Suppressor macrophage treated with lipopolysaccharide for 1 hour (primary cell): ENCODE results near the gene PER2.
A peak's percentile ranks its signal among the peaks of the same experiment; 100 is the strongest.

ENCODE experiments used
- DNase-seq, 3 donors: peaks; one replicate each; pipeline ENCODE4 v3.0.0-alpha.2; 2020 to 2022

Gene PER2

DNA sequence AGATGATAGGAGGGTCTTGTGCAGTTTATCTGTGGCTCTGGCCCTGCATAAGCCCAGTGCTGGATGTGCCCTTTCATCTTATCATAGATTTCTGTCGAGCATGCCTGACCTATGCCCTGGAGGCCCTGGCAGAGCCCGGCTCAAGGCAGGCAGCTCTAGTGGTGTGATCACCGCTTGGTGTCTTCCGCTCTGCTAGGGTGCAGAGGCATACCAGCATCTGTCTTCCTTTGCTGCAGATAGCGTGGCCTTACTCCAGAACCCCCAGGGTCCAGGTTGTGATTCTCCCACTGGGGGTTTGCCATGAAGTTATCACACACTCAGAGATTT, 18.2 kb upstream of the PER2 start:
- DNase-seq, result no peak

DNA sequence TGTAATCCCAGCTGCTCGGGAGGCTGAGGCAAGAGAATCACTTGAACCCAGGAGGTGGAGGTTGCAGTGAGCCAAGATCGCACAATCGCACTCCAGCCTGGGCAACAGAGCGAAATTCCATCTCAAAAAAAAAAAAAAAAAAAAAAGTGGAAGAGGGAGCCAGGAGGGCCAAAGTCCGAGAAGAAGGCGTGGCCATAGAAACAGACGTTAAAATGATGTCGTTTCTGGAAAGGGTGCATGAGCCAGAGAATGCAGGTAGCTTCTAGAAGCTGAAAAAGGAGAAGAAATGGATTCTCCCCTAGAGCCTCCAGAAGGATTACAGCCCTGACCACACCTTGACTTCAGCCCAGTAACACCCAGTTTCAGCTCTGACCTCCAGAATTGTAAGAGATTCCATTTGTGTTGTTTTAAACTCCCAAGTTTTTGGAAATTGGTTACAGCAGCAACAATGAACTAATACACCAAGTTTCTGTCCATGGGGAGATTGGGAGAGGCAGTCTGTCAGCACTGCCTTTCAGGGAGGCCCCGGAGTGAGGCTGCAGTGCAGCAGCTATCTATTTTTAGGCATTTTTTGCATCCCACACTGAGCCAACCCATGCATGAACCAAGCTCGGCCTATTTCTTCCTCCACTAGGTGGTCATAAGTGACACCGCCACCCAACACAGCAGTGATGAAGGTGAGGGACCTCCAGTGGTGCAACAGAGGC, 17.7 kb upstream of the PER2 start:
- no peak for DNase-seq

GRCh38 chr2:238305092-238305862, 16.9 kb upstream of the PER2 start:
- no peak for DNase-seq

- no peak for DNase-seq
Observed at GRCh38 chr2:238304116-238304515, 15.7 kb upstream of the PER2 start.

- no peak for DNase-seq
Observed at GRCh38 chr2:238302751-238303150, 14.3 kb upstream of the PER2 start.

DNA sequence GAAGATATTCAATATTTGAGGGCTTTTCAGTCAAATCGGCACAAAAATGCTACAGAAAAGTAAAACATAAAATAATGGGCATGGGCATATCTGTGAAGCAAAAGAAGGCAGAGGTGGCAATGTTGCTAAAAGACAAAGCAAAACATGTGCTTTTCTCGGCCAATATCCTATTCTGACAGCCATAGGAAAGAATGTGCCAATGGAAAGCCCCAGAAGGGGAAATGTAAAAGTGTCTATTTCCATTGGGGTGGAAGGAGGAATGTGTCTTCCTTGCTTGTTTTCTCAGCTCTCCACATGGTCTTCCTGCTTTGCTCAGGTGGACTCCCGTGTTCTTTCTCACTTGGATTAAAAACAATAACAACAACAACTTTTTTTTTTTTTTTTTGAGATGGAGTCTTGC, 13.7 kb upstream of the PER2 start:
- no peak for DNase-seq

GRCh38 chr2:238299803-238300202, 11.4 kb upstream of the PER2 start:
- no peak for DNase-seq

DNA sequence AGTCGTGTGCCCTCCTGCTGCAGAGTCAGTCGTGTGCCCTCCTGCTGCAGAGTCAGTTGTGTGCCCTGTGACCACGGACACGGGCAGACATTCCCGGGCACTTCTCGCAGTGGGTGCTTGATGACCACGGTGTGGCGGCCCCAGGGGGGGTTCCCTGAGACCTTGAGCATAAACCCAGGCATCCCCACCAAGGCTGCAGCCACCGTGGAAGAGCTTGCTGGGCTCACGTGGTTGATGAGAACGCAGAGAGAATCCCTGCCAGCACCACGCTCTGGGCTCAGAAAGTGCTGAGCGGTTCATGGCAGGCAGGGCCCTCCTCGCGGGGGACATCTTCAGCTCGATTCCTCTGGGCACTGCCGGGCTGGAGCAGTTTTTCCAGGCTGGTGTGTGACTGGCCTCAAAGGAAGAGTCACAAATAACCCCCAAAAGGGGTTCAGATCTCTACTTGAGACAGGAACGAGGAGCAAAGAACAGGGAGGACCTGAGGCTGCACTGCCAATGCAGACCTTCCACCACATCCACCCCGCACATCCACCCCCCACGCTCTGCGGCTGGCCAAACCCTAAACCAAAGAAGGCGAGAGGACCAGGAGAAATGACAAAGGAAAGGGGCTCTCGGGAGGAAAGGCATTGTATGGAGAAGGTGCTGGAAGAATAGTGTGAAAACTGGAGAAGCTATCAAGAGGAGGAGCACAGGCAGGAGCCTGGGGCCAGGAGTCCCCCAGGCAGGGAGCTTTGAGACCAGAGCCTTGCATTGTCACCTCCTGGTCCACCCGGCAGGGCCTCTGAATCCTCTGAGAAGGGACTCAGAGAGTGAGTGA, 8.4 kb upstream of the PER2 start:
- no peak for DNase-seq

DNA sequence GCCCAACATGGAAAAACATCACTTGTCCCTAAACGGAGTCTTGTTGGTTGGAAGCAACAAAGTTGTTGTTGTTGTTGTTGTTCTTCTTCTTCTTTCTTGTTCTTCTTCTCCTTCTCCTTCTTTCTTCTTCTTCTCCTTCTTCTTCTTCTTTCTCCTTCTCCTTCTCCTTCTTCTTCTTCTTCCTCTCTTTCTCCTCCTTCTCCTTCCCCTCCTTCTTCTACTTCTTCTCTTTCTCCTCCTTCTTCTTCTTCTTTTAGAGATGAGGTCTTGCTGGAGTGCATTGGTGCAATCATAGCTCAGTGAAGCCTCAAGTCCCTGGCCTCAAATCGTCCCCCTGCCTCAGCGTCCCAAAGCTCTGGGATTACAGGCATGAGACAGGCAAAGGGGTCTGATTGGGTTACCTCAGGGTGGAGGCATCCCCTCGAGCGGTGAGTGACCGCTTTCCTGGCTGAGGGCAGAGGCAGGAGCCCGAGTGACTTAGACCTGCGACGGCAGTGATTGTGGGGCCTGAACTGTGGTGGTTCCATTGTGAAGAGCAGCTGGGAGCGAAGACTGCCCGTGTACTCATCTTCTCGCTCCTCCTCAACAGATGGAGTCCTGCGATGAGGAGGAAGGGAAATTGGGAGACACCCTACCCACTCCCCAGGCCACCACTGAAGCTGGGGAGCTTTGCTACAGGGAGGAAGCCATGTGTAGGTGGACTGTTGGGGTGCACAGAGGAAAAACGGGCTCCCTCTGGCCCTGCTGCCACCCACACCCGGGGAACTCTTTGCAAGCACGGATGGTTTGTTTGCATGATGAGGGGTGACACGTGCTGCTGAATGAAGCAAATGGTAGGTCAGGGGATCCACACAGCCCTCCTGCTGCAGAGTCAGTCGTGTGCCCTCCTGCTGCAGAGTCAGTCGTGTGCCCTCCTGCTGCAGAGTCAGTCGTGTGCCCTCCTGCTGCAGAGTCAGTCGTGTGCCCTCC, 7.0 kb upstream of the PER2 start:
- no peak for DNase-seq

DNA sequence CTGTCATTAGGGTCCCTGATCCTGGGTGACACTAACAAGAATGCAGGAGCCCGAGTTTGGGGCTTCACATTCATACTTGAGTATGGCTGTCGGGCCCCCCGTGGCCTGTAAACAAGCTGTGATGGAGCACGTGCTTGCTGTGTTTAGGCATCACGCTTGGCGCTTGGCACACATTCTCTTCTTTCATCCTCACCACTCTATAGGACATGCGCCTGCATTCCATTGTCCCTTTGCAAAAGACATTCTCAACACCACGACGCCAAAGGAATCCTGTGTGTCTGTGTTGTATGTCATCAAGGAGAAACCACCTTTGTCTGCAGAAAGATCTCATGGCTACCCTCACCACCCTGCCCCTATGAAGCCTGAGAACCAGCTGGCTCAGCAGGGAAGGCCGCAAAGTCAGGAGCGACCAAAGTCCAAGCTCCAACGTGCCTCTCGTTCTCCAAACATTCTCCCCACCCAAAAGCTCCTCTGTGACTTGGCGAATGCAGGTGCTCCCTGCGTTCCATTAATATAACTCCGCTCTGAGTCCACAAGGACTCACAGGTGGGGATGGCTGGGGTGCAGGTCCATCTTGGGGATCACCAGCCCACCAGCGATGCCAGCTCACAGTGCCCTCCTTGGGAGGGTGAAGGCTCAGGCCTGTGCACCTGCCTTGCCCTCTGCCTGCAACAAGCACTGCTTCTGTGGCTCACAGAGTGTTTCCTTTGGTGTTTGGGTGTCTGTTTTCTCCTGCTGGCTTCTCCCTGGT, 6.2 kb upstream of the PER2 start:
- no peak for DNase-seq

- DNase-seq, result no peak
Observed at GRCh38 chr2:238294046-238294392, 5.6 kb upstream of the PER2 start.

- no peak for DNase-seq
Observed at GRCh38 chr2:238291550-238292281, 3.3 kb upstream of the PER2 start.

DNA sequence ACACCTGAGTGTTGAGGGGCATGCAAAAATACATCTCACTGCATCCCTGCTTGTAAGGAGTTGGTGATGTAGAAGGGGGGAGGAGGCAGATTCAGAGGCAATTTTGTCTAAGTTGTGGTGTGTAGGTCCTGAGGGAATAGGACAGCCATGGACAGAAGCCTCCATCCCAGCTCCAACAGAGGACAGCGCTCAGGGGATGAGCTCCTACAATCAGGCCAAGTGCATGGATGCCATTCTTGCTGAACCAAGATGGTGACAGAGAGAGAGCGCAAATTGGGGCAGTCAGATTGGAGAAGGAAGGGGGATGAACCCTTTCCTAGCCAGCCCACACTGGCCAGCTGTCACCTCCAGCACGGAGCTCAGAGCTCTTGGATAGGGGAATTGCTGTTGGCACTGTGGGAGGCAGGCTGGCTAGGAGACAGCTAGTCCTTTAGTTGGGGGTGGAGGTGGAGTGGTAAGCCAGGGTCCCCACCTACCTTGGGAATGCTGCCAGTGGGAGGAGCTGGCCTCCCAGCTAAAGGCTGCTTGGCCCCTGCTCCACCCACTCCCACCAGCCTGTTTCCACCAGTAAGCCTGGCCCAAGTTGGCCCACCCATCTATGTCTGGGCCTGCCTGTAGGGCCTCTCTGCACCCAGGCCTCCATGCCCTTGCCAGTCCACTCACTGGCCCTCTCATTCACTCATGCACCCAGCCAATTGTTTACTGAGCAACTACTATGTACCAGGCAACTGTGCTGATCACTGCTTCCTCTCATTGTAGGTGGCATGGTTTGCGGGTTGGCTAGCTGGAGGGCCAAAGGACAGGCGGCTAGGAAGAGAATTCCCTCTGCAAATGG, 2.5 kb upstream of the PER2 start:
- DNase-seq, result no peak

GRCh38 chr2:238290091-238290509, 1.7 kb upstream of the PER2 start:
- DNase-seq, result no peak

GRCh38 chr2:238289574-238289973, 1.2 kb upstream of the PER2 start:
- DNase-seq, result no peak

DNA sequence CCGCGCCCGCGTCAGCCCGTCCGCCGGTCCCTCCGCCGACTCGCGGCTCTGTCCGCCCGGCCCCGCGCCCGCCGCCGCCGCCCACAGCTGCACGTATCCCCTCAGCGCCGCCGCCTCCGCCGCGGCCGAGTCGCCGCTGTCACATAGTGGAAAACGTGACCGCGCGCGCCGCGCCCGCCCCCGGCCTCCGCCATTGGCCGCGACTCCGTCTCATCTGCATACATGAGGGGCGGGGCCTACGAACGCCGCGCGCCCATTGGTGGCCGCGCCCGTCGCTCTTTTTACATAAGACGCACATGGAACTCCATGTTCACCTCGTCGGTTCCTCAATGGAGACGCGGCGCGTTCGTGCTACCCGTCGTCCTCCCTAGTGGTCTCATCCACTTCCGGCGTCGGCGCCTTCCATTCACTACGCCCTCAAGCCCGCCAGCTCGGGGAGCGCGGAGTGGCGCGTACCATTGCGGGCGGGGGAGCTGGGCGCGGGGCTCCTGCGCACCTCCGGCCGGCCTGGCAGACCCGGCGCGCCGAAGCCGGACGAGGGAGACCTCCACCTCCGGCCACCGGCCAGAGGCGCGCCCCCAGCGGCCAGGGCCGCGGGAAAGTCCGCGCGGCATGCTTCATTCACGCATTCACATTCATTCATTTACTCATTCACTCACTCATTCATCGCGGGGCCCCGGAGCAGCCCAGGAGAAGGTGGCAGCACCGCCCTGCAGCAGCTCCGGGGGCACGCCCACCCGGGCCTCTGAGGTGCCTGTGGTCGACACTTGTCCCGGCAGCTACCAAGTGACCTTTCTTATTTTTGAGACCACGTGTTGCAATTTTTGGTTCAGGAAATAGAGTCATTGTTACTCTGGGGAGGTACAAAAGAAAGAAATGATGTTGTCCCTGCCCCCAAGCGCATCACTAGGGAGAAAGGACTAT, 502 bp upstream of the PER2 start:
- peak; percentile 98 for DNase-seq

GRCh38 chr2:238286987-238287736, 1.2 kb downstream of the PER2 start:
- peak; percentile 26 to 27 (median 26) for DNase-seq

DNA sequence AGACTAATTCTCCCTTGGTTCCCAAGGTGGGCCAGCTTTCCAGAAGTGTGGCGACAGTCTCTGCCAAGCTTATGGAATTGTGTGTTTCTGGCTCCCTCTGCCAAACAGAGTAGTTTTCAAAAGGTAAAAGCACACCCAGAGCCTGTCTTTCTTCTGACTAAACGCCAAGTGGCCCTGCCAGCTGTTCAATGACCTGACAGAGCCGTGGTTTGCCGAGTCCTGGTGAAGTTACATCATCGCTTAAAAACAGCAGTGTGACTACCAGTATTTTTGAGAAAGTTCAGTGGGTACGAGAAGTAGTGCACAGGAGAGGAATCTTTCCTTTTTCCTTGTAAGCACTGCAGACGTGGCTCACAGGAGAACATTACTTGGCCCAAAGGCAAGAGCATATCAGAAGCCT, 1.9 kb downstream of the PER2 start:
- DNase-seq, result peak; percentile 18 to 26 (median 22)
